Measurements from ENCODE around the gene NMT1. TPM values are rescaled to one million over a fixed set of nuclear protein-coding genes. Genes with fewer than 3 reads are reported as not detected.

NMT1 gene
- total RNA-seq, 2 experiments from 2014 or later: 156 to 169 TPM

DNA sequence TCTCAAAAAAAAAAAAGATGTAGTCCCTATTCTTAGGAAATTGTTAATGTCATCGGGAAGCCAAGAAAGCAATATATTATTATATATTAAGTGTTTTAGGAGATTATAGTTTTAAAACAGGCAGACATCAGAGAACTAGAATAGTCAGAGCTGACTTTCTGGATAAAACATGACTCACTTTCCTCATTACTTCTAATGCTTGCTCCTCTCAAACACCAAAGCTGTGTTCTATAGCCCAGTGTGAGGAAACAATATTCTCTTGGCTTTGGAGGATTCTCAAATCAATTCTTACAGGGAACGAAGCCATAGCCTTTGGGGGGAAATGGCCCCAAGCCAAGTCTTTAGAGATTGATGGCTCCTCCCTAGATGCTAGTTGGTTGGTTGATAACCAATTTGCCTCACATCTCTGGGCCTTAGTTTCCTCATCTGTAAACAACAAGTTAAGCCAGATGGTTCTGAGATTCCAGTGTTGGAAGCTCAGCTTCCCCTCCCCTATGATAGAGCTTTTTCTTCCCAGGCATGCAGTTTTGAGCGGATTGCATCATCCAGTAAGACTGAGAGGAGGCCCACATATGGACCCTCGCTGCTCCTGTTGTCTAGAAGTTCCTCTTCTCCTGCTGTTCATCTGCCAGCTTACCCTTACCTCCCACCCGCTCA lies 12.4 kb downstream of the NMT1 start:
- CTCF ChIA-PET: interaction anchor here (0.7 to 2.0 kb wide), 3 partner anchors 26 to 71 kb away, joined by 3 to 6 read pairs (median 5); partner anchors contain the start of gene ACBD4
- Mint-ChIP-seq H3K9me3 (no peaks in the 10 kb centered on the region), H3K27me3 (no peaks in the 10 kb centered on the region), H3K27ac (peak overlapping the region; percentile 17), H3K4me1 (ENCODE audit: low read depth) (peaks cover 32% of the 10 kb centered on the region), H3K36me3 (ENCODE audit: low read depth) (peaks cover 30% of the 10 kb centered on the region), H3K4me3 (no peak overlapping the region)
- POLR2A ChIA-PET: interaction anchor here (0.7 to 1.3 kb wide), 4 partner anchors 12 to 36 kb away, joined by 3 to 4 read pairs (median 3); partner anchors contain the start of gene NMT1
- DNase-seq (no peak), ATAC-seq (no peak)
- intact Hi-C loops (cut with micrococcal nuclease): no loop called here
- TF ChIP-seq, protein P1, sequence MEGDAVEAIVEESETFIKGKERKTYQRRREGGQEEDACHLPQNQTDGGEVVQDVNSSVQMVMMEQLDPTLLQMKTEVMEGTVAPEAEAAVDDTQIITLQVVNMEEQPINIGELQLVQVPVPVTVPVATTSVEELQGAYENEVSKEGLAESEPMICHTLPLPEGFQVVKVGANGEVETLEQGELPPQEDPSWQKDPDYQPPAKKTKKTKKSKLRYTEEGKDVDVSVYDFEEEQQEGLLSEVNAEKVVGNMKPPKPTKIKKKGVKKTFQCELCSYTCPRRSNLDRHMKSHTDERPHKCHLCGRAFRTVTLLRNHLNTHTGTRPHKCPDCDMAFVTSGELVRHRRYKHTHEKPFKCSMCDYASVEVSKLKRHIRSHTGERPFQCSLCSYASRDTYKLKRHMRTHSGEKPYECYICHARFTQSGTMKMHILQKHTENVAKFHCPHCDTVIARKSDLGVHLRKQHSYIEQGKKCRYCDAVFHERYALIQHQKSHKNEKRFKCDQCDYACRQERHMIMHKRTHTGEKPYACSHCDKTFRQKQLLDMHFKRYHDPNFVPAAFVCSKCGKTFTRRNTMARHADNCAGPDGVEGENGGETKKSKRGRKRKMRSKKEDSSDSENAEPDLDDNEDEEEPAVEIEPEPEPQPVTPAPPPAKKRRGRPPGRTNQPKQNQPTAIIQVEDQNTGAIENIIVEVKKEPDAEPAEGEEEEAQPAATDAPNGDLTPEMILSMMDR (IDR thresholded peaks at IDR 0.05): no peak

DNA sequence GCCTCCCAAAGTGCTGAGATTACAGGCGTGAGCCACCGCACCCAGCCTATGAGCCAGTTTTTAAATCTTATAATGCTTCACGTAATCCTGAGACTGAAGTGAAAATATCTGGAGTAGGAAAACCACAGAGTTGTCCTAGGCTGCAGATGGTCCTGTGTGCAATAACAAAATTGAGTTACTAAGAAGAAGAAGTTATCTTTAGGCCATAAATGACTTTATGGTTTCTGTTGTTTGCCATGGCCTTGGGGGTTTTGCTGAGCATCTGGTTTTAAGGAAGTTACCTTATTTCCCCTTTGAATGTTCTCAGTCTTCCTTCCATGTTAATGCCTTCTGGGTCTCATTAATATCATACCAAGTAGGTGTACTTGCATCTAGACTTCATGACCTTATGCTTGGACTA lies 16.5 kb downstream of the NMT1 start:
- no peak overlapping the region for H3K4me3 Mint-ChIP-seq
- POLR2A ChIA-PET: interaction anchor here (0.8 to 1.1 kb wide), 2 partner anchors 16 to 27 kb away, joined by 3 read pairs; no protein-coding TSS in a partner anchor
- no peak for DNase-seq
- H3K9me3 Mint-ChIP-seq: no peaks in the 10 kb centered on the region
- H3K27ac Mint-ChIP-seq: peak overlapping the region; percentile 32
- intact Hi-C loops (cut with micrococcal nuclease): no loop called here
- CTCF ChIA-PET: interaction anchor here (0.8 to 1.9 kb wide), 2 partner anchors 10 to 22 kb away, joined by 3 to 5 read pairs; no protein-coding TSS in a partner anchor
- ATAC-seq: no peak
- TF ChIP-seq, protein P1 (IDR thresholded peaks at IDR 0.05): no peak
- peaks cover 27% of the 10 kb centered on the region for H3K4me1 Mint-ChIP-seq (ENCODE audit: low read depth)
- H3K36me3 Mint-ChIP-seq (ENCODE audit: low read depth): peaks cover 33% of the 10 kb centered on the region
- H3K27me3 Mint-ChIP-seq: no peaks in the 10 kb centered on the region

DNA sequence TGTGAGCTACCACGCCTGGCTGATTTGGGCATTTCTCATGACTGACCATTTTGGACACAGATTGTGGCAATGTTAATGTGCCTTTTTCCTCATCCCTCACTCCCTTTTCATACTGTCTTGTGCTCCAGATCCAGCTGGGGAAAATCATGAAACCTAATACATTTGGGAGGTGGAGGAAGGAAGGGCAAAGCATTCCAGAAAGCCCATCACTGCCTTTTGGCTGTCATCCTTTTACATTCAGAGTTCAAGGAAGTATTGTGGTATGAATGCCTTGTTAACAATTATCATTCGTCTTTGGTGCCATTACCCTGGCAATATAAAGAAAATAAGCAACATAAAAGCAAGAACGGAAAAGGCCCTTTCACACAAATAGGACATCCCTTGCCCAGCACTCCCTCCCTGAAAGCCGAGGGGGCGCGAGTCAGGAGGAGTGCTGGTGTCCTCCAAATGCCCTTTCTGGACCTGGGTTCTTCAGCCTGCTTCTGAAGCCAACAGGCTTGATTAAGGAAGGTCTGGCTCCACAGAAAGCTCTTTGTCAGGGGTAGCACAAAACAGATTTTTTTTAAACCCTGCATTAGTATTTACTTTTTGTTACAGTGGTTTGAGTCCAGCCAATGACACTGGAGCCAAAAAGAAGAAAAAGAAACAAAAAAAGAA lies 20.1 kb downstream of the NMT1 start:
- ChIA-PET POLR2A (interaction anchor here (1.3 kb wide), 1 partner anchor 10 kb away, joined by 5 read pairs; no protein-coding TSS in a partner anchor), CTCF (interaction anchor here (2.9 to 3.4 kb wide), 2 partner anchors 18 to 55 kb away, joined by 8 to 14 read pairs; partner anchors contain the start of gene ACBD4)
- intact Hi-C loops (cut with micrococcal nuclease): no loop called here
- Mint-ChIP-seq H3K27me3 (no peaks in the 10 kb centered on the region), H3K36me3 (ENCODE audit: low read depth) (peaks cover 29% of the 10 kb centered on the region), H3K9me3 (no peaks in the 10 kb centered on the region), H3K4me3 (no peak overlapping the region), H3K27ac (no peak overlapping the region), H3K4me1 (ENCODE audit: low read depth) (peaks cover 15% of the 10 kb centered on the region)
- DNase-seq: no peak
- TF ChIP-seq, protein P1 (IDR thresholded peaks at IDR 0.05): no peak
- ATAC-seq: no peak

DNA sequence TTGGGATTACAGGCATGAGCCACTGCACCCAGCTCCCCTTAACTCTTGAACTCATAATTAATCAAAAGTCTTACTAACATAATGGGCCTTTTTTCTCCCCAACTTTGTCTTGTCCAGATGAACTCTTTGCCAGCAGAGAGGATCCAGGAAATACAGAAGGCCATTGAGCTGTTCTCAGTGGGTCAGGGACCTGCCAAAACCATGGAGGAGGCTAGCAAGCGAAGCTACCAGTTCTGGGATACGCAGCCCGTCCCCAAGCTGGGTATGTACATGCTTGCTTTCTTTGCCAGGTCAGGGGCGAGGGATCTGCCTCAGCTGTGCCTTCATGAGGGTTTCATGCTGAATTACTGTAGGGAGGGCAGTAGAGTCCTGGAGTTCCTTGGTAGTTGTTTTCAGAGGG lies 25.3 kb downstream of the NMT1 start:
- peaks cover 38% of the 10 kb centered on the region for H3K36me3 Mint-ChIP-seq (ENCODE audit: low read depth)
- no peak overlapping the region for H3K4me3 Mint-ChIP-seq
- peaks cover 2% of the 10 kb centered on the region for H3K4me1 Mint-ChIP-seq (ENCODE audit: low read depth)
- intact Hi-C loops (cut with micrococcal nuclease): no loop called here
- TF ChIP-seq, protein P1 (IDR thresholded peaks at IDR 0.05): no peak
- CTCF ChIA-PET: interaction anchor here (3.0 to 6.5 kb wide), 2 partner anchors 13 to 49 kb away, joined by 9 to 31 read pairs; partner anchors contain the start of gene ACBD4
- ATAC-seq (no peak), DNase-seq (no peak)
- no peaks in the 10 kb centered on the region for H3K27me3 Mint-ChIP-seq
- no peak overlapping the region for H3K27ac Mint-ChIP-seq
- POLR2A ChIA-PET: interaction anchor here (0.7 to 0.9 kb wide), 2 partner anchors 11 to 26 kb away, joined by 3 read pairs; partner anchors contain the start of gene NMT1
- H3K9me3 Mint-ChIP-seq: no peaks in the 10 kb centered on the region

Measured in activated CD8-positive, alpha-beta T cell treated with anti-CD3 and anti-CD28 coated beads for 36 hours (primary cell).